ENCODE results near the gene MAP3K6.

MAP3K6 gene

GRCh38 chr1:27374362-27375086 is 7.8 kb upstream of the MAP3K6 start, which contains the start of gene FCN3:
Gene FCN3, minus strand, starts transcription at chr1:27374824. Its CDS starts 6 bp downstream, at chr1:27374818.
- FAIRE-seq (no peak), DNase-seq (ENCODE audit: low spot score) (no peak)

DNA sequence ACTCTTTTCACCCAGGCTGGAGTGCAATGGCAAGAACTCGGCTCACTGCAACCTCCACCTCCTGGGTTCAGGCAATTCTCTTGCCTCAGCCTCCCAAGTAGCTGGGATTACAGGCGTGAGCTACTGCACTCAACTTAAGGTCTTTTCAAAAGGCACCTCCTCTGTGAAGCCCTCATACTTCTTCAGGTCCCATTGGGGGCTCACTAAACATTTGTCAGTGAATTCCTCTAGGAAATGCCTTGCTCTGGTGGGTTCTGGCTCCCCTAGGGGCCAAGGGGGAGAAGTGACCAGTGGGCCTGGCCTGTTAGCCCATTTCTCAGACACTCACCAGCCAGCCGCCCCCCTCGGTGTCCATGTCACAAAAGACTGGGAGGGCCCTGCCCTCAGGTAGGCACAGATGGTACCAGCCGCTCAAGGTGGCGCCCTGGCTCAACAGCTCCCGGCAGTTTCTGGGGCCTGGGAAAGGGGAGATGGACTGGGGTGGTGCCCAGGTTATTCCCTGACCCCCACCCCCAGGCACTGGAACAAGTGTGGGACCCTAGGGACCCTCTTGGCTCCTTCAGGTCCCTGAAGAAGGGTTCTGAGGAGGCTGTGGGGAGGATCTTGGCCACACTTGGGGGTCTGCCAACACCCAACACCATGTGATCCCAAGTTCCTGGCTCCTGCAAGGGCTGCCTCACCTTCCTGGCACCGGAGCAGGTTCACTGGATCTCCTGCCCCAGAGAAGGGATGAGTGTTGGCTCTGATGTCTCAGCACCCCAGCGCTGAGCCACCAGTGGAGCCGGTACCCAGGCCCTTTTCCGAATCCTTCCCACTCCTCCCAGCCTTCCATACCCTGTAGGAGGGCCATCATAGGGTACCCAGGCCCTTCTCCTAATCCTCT is 6.3 kb upstream of the MAP3K6 start:
- peak; percentile 31 for DNase-seq (ENCODE audit: low spot score)
- FAIRE-seq = no peak

DNA sequence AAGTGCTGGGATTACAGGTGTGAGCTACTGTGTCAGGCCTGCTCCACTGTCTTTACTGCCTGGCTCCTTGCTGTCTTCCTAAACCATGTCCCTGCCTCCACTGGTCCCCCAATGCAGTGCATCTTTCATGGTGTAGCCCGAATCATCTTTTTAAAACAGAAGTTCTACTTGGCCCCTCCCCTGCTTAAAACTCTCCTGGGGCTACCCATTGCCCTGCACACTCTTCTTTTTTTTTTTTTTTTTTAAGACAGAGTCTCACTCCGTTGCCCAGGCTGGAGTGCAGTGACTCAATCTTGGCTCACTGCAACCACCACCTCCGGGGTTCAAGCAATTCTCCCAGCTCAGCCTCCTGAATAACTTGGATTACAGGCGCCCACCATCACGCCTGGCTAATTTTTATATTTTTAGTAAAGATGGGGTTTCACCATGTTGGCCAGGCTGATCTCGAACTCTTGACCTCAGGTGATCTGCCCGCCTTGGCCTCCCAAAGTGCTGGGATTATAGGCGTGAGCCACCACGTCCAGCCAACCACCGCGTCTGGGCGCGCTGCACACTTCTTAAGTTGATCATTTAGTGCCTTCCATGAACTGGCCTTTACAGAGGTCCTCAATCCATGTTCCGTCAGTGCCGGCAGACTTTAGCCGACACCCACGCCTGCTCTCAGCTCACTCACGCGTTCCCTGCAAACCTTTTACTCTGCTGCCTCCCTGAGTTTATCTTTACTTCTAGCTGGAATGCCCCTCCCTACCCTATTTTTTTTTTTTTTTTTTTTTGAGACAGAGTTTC is 5.5 kb upstream of the MAP3K6 start:
- FAIRE-seq (peak; percentile 72), DNase-seq (ENCODE audit: low spot score) (peak; percentile 82)

GRCh38 chr1:27368869-27369582 is 2.3 kb upstream of the MAP3K6 start:
- DNase-seq (ENCODE audit: low spot score) = no peak
- FAIRE-seq = no peak

DNA sequence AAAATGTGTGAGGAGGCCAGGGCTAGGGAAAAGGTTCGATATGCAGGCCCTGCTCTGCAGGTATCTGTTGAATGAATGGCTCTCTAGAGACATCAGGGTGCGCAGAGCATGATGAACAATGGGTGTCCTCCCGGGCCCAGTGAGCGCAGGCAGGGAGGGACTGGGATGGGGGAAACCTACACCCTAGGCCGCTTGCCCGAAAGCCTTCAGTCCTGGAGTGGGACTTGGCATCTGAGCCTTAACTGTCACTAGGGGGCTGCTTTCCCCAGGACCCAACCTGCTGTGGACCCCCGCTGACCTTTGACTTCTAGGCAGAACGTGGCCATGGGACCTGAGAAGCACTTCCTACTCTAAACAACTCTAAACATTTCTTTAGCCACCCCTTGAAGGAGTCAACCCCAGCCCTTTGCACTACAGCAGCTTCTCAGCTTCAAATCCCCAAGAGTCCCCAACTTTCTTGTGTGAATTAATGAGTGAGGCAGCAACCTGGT is 444 bp upstream of the MAP3K6 start:
- DNase-seq (ENCODE audit: low spot score) (no peak), FAIRE-seq (no peak)

GRCh38 chr1:27366113-27366410 is 699 bp downstream of the MAP3K6 start:
- FAIRE-seq (no peak), DNase-seq (ENCODE audit: low spot score) (peak; percentile 63)

DNA sequence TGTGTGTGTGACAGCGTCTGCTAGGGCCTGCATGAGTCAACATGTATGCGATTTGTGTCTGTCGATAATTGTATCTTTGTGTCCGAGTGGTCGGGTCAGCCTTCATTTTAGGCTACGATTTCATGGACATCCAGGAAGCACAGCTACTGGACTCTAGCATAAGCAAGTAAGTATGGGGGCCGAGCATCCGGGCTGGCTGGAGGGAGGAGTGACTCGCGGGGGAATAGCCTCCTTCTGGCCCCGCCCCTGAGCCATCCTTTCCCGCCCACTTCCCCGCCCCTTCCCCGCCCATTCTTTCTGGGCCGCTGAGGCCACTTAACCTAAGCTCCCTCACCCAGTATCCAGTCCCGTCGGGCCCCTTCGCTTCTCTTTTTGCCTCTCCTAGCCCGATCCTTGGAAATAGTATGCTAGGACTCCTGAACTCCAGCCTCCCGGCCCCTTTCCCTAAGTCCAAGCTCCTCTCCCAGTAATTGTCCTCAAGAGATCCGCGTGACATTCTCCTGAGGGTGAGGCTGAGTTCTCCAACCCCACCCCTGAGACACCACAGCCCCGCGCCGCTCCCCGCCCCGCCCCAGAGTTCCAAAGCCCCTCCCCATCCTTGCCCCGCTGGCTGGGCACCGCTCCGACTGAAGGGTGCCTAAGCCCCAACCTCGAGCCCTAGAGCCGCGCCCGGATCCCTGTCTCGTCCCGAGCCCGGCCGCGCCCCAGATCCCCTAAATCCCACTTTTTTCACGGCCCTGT is 1.2 kb downstream of the MAP3K6 start:
- FAIRE-seq (peak; percentile 36), DNase-seq (ENCODE audit: low spot score) (peak; percentile 71)

GRCh38 chr1:27364696-27365371 is 1.9 kb downstream of the MAP3K6 start:
- FAIRE-seq (no peak), DNase-seq (ENCODE audit: low spot score) (no peak)

GRCh38 chr1:27363766-27364695 is 2.7 kb downstream of the MAP3K6 start:
- DNase-seq (ENCODE audit: low spot score) = no peak
- no peak for FAIRE-seq

DNA sequence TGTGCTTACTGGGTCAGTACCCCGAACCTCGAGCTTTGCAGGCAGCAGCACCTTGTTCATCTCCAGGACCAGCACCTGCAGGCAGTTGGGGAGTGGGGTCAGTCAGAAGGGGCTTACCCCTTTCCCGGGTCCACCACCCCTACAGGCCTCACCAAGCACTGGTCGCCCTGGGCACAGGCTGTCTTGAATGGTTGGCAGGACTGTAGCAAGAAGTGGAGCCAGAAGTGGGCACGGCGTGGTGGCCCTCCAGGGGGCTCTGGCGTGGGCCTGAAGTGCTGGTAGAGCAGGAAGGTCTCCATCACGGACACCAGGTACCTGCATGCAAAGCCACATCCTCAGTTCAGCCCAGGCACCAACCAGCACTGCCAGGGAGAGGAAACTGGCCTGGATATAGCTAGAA is 5.2 kb downstream of the MAP3K6 start:
- no peak for FAIRE-seq
- no peak for DNase-seq (ENCODE audit: low spot score)

DNA sequence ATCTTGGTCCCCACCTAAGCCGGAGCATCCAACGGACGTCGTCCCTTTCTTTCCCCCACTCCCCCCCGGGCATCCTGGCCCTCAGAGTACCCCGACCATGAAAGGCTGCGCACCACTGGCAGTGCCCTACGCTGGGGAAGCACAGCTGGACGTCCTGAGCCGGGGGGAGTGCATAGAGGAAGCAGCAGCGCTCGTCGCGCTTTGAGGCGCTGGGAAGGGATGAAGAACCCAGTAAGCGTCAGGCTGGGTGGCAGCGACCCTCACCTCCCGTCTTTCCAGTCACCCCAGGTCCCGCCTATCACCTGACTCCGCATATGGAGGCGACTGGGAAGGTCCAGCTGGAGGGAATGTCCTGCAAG is 5.7 kb downstream of the MAP3K6 start:
- FAIRE-seq = no peak
- DNase-seq (ENCODE audit: low spot score) = no peak

GRCh38 chr1:27360159-27361043 is 6.4 kb downstream of the MAP3K6 start:
- no peak for DNase-seq (ENCODE audit: low spot score)
- no peak for FAIRE-seq

DNA sequence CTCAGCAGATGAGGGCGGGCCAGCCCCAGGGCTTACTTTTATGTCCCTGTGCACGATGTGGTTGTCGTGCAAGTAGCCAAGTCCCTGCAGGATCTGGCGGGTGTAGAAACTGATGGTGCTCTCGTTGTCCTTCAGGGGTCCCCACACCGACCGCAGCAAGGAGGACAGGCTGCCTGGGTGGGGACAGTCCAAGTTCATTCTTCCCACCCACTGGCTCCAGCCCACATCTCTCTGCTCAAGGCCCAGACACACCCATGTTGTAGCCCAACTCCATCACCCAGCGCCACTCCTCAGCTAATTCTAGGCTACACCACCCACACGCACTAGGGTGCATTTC is 7.0 kb downstream of the MAP3K6 start:
- DNase-seq (ENCODE audit: low spot score) = no peak
- FAIRE-seq = no peak

DNA sequence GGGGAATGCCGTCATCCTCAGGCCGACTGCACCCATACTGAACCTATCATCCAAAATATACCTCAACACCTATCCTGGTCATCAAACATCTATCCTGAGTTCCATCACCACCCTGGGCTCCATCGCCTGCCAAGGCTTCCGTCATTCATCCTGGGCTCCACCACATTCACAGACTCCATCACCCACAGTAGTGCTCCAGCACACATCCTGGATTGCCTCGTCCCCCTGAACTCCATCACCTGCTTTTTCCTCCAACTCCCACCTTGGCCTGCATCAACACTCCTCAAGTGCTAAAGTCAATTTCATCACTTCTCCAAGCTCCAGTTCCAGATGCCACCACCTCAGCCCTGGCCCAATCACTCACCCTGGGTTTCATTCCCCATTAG is 7.8 kb downstream of the MAP3K6 start:
- FAIRE-seq = no peak
- no peak for DNase-seq (ENCODE audit: low spot score)

DNA sequence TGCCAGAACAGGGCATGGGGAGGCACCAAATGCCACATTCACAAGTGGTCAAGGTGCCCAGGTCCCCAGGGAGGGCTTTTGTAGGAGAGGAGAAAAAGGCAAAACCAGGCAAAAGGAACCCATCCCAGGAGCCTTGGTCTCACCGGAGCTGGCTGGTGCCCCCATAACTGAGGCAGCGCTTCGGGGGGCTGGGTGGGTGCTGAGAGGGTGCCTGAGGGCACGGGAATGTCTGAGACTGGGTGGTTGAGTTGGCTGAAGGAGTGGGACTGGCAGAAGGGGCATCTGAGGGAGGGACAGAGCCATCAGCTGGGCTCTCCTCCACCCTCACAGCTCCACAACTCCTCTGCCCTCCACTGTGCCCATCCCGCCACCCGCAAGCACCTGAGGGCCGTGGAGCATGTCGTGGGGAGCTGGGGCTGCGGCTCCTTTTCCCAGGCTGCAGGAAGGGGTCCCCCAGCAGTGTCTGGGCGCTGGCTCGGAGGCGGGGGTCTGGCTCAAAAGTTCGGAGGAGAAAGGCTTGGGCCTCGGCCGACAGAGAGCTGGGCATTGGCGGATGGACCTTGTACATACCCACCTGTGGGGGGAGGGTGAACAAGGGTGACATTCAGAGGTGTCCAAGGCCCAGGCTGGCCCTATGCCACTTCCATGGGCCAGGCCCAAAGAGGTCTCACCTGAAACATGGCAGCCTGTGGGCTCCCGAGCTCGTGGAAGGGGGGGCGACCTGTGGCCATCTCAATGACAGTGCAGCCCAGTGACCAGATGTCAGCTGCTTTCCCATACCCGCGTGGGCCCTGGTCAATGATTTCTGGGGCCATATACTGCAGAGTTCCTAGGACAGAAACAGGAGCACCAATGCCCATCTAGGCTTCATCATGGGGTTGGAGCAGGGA is 8.5 kb downstream of the MAP3K6 start:
- DNase-seq (ENCODE audit: low spot score) (no peak), FAIRE-seq (no peak)

DNA sequence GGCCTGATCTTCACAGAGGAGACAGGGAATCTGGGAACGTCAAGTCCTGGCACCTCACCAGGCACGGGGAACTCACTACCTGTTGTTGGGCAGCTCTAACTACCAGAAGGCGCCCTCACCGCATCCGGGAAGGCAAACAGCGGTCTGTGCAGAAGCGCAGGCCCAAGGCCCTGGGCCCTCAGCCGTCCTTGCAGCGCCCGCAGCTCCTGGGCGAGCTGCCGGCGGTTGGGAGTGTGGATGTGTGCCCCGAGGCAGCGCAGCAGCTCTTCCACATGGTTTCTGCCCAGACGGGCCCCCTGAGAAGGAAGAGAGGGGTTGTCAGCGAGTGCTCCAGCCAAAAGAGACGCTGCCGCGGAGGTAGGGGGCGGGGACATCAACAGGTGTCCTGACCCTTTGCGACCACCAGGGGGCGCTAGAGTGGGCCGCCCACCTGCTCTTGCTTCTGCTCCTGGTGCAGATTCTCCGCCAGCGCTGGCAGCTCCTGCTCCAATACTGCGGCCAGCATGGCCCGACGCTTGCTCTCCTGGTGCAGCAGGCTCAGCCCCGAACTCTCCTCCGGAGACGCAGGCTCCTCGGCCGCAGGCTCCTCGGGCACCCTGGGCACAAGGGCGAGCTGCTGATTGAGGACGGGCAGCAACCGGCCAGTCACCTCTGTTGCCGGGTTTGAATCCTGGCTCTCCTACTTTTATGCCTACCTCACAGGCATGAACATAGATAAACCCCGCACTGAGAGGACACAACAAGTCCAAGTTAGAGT is 9.3 kb downstream of the MAP3K6 start:
- no peak for FAIRE-seq
- no peak for DNase-seq (ENCODE audit: low spot score)
